GM12864 (cell line): ENCODE data around the gene INTS13.
"Not testable (repeated sequence)": the region's sequence is repeated elsewhere in the genome, so short reads cannot be mapped to it uniquely, and the experiment has no call there.

Experiments used
- DNase-seq: peaks from one replicate; pipeline ENCODE4 v3.0.0-alpha.2; 2011; ENCODE audit warnings: low read depth
- H3K4me3 ChIP-seq: 2 replicates; pipeline ENCODE4 v1.5.1; 2011; ENCODE audit warnings: mild to moderate bottlenecking, low read depth, low read length, control low read depth
- CTCF ChIP-seq: IDR thresholded peaks from 2 replicates; pipeline ENCODE4 v1.5.1; 2011; ENCODE audit warnings: low read depth, mild to moderate bottlenecking, moderate library complexity, low read length, control low read depth, inconsistent platforms; ENCODE audit errors: missing control alignments

Gene INTS13

GRCh38 chr12:26870491-26871419, 67.0 kb downstream of the INTS13 start:
- peak; percentile 43 for DNase-seq
- no peak for TF ChIP-seq CTCF
- no peak overlapping the region for H3K4me3 ChIP-seq

GRCh38 chr12:26869908-26870459, 67.8 kb downstream of the INTS13 start:
- TF ChIP-seq CTCF = no peak
- DNase-seq = no peak
- H3K4me3 ChIP-seq = no peak overlapping the region

GRCh38 chr12:26869104-26869494, 68.7 kb downstream of the INTS13 start:
- no peak for TF ChIP-seq CTCF

GRCh38 chr12:26868447-26869103, 69.2 kb downstream of the INTS13 start:
- TF ChIP-seq CTCF = no peak
- no peak for DNase-seq
- no peak overlapping the region for H3K4me3 ChIP-seq

More at GRCh38 chr12:26869104-26869494, 68.7 kb downstream of the INTS13 start:
- DNase-seq = no peak
- no peak overlapping the region for H3K4me3 ChIP-seq

GRCh38 chr12:26867080-26867479, 70.7 kb downstream of the INTS13 start:
- no peak for TF ChIP-seq CTCF
- H3K4me3 ChIP-seq = no peak overlapping the region
- DNase-seq = peak; percentile 76

GRCh38 chr12:26863515-26863914, 74.3 kb downstream of the INTS13 start:
- DNase-seq = no peak
- H3K4me3 ChIP-seq = no peak overlapping the region
- TF ChIP-seq CTCF = peak; percentile 27

- H3K4me3 ChIP-seq, DNase-seq: not testable (repeated sequence)
These were observed 75.0 kb downstream of the INTS13 start for GRCh38 chr12:26862787-26863186.
